K562 (cell line): ENCODE results near the gene MRPS10. TPM values are rescaled to one million over a fixed set of nuclear protein-coding genes. Genes with fewer than 3 reads are reported as not detected.

Experiments
- AFF4 ChIP-seq: sonication (generic); formaldehyde crosslinking; IDR thresholded peaks from 2 replicates; pipeline ENCODE4 v1.8.0; 2023; ENCODE audit warnings: mild to moderate bottlenecking, missing genetic modification reagents
- HEY1 ChIP-seq: fragments of 250-450 bp; sonication (Bioruptor Pico); IDR thresholded peaks from 2 replicates; pipeline ENCODE4 v1.5.0; 2020; ENCODE audit warnings: mild to moderate bottlenecking, moderate library complexity, borderline replicate concordance
- RAD21 ChIP-seq, 2 experiments: fragments of 250-450 bp in 1 of 2; fragments of 450-650 bp in 1 of 2; sonication (Bioruptor Pico) in 1 of 2; formaldehyde crosslinking in 1 of 2; IDR thresholded peaks in 1 of 2; conservative IDR thresholded peaks in 1 of 2; 2 replicates each; pipeline versions ENCODE4 v1.4.0 to v1.8.0; 2020 to 2022; ENCODE audit warnings: mild to moderate bottlenecking in 2 of 2, moderate library complexity in 1 of 2
- SOX6 ChIP-seq: fragments of 450-650 bp; IDR thresholded peaks from 2 replicates; pipeline ENCODE4 v1.6.1; 2014; ENCODE audit warnings: mild to moderate bottlenecking
- TFAM ChIP-seq: fragments of 250-450 bp; sonication (Bioruptor Pico); conservative IDR thresholded peaks from 2 replicates; pipeline ENCODE4 v1.5.0; 2021; ENCODE audit warnings: mild to moderate bottlenecking, moderate library complexity
- TRIM28 ChIP-seq: fragments of 450-650 bp; IDR thresholded peaks from 2 replicates; pipeline ENCODE4 v1.6.1; 2017
- ZNF449 ChIP-seq: fragments of 250-450 bp; sonication (Bioruptor Pico); IDR thresholded peaks from 2 replicates; pipeline ENCODE4 v1.8.0; 2022; ENCODE audit warnings: moderate library complexity, mild to moderate bottlenecking, inconsistent platforms
- polyA plus RNA-seq, 8 experiments: library from polyadenylated mRNA; depleted of rRNA in 4 of 8; stranded (reverse) in 5 of 8; unstranded in 3 of 8; fragments of >200 nt; fragmentation: Nextera tagmentation in 2 of 8; fragmentation: Illumina TruSeq in 1 of 8; extraction: Ambion mirVana in 2 of 8; extraction: Trizol in 1 of 8; gene quantifications; 2 replicates each; pipeline versions ENCODE4 v1.2.1 to v1.2.3, GENCODE V29; 2011 to 2014; ENCODE audit warnings: inconsistent platforms in 1 of 8, missing spikeins in 1 of 8
- total RNA-seq, 7 experiments: library from RNA; depleted of rRNA in 6 of 7; stranded (reverse); fragments of >200 nt in 6 of 7; fragmentation: Illumina TruSeq in 2 of 7; extraction: Trizol in 2 of 7; gene quantifications; 2 replicates each; pipeline versions ENCODE4 v1.2.1 to v1.2.3, GENCODE V29; 2011 to 2021; ENCODE audit warnings: low replicate concordance in 1 of 7
- TF ChIP-seq, protein P1 (sequence below): IDR thresholded peaks from 3 replicates; pipeline ENCODE4 v1.6.1; 2011; ENCODE audit warnings: borderline replicate concordance, mild to moderate bottlenecking, moderate library complexity; ENCODE audit not compliant: insufficient read length; ENCODE audit errors: extremely low read depth

The MRPS10 gene
- total and polyA plus RNA-seq, 9 of the 15 experiments (the other 6 are each of a cell fraction or from before 2014, with no cell fraction given): 48.6 to 166 (median 93.7) TPM

GRCh38 chr6:42197555-42198362 lies 19.9 kb downstream of the MRPS10 start (continued):
- TF ChIP-seq SOX6 (peak; percentile 95), RAD21 (CRISPR knock-in tag; conservative IDR thresholded peaks at IDR 0.05 in 1 of 2, IDR thresholded peaks at IDR 0.05 in 1 of 2) (no peak), TRIM28 (0 out of 2 replicates have a peak, but pooled peaks have one; percentile 56), TFAM (CRISPR knock-in tag) (no peak), ZNF449 (no peak), AFF4 (peak; percentile 84), HEY1 (peak; percentile 11; the same call in 1 of the 2 replicates)
- TF ChIP-seq, protein P1, sequence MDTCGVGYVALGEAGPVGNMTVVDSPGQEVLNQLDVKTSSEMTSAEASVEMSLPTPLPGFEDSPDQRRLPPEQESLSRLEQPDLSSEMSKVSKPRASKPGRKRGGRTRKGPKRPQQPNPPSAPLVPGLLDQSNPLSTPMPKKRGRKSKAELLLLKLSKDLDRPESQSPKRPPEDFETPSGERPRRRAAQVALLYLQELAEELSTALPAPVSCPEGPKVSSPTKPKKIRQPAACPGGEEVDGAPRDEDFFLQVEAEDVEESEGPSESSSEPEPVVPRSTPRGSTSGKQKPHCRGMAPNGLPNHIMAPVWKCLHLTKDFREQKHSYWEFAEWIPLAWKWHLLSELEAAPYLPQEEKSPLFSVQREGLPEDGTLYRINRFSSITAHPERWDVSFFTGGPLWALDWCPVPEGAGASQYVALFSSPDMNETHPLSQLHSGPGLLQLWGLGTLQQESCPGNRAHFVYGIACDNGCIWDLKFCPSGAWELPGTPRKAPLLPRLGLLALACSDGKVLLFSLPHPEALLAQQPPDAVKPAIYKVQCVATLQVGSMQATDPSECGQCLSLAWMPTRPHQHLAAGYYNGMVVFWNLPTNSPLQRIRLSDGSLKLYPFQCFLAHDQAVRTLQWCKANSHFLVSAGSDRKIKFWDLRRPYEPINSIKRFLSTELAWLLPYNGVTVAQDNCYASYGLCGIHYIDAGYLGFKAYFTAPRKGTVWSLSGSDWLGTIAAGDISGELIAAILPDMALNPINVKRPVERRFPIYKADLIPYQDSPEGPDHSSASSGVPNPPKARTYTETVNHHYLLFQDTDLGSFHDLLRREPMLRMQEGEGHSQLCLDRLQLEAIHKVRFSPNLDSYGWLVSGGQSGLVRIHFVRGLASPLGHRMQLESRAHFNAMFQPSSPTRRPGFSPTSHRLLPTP: no peak
